Measurements from ENCODE around the gene KNDC1. TPM values are rescaled to one million over a fixed set of nuclear protein-coding genes. Genes with fewer than 3 reads are reported as not detected.

KNDC1 gene
- total and polyA plus RNA-seq, 2 of the 4 experiments (the other 2 are of a cell fraction) = 0.18 to 1.1 TPM

GRCh38 chr10:133203652-133204195, 43.7 kb downstream of the KNDC1 start:
- Histone ChIP-seq H3K27ac (ENCODE audit: insufficient read depth, low read length) (no peak overlapping the region), H3K4ac (ENCODE audit: low read depth, low read length) (no peak overlapping the region), H2BK5ac (ENCODE audit: low read depth, low read length, poor library complexity, severe bottlenecking) (no peak overlapping the region), H3K4me2 (ENCODE audit: low read depth, low read length) (no peak overlapping the region), H3K18ac (ENCODE audit: low read depth, low read length) (no peak overlapping the region), H4K91ac (ENCODE audit: insufficient read depth, low read depth, low read length) (no peak overlapping the region), H3K36me3 (ENCODE audit: control insufficient read depth, insufficient read depth, low read length) (no peaks in the 10 kb centered on the region), H4K5ac (ENCODE audit: low read depth, low read length) (no peak overlapping the region), H4K20me1 (ENCODE audit: insufficient read depth, low read length) (no peaks in the 10 kb centered on the region), H2AK5ac (ENCODE audit: low read depth, low read length) (no peak overlapping the region), H2BK15ac (ENCODE audit: low read depth, low read length) (no peak overlapping the region), H3K79me1 (ENCODE audit: low read depth in 1 of 2, low read length in 2 of 2) (no peaks in the 10 kb centered on the region), H3K9me1 (ENCODE audit: insufficient read depth, low read length) (no peaks in the 10 kb centered on the region), H4K8ac (ENCODE audit: low read depth in 2 of 2, low read length in 2 of 2) (no peak overlapping the region), H2AK9ac (replicated peaks; ENCODE audit: low read depth, low read length, poor library complexity) (no peak overlapping the region), H2BK20ac (ENCODE audit: low read depth, low read length) (no peak overlapping the region), H3K27me3 (ENCODE audit: control insufficient read depth, insufficient read depth, low read length) (no peaks in the 10 kb centered on the region), H3K4me1 (ENCODE audit: control insufficient read depth, insufficient read depth, low read length) (no peaks in the 10 kb centered on the region), H3K4me3 (ENCODE audit: insufficient read depth, low read depth, low read length) (no peak overlapping the region), H3K56ac (ENCODE audit: extremely low read depth, insufficient read depth, low read length) (no peak overlapping the region), H3K9ac (ENCODE audit: low read depth, low read length) (no peak overlapping the region), H3K9me3 (ENCODE audit: control insufficient read depth, insufficient read depth, low read length) (no peaks in the 10 kb centered on the region), H2BK120ac (ENCODE audit: low read depth, low read length) (no peak overlapping the region), H3K23ac (ENCODE audit: low read depth, low read length) (no peak overlapping the region), H2AFZ (replicated peaks; ENCODE audit: low read length, poor library complexity) (no peak overlapping the region), H3K14ac (replicated peaks; ENCODE audit: low read depth, low read length) (no peak overlapping the region)
- TF ChIP-seq, protein P1, sequence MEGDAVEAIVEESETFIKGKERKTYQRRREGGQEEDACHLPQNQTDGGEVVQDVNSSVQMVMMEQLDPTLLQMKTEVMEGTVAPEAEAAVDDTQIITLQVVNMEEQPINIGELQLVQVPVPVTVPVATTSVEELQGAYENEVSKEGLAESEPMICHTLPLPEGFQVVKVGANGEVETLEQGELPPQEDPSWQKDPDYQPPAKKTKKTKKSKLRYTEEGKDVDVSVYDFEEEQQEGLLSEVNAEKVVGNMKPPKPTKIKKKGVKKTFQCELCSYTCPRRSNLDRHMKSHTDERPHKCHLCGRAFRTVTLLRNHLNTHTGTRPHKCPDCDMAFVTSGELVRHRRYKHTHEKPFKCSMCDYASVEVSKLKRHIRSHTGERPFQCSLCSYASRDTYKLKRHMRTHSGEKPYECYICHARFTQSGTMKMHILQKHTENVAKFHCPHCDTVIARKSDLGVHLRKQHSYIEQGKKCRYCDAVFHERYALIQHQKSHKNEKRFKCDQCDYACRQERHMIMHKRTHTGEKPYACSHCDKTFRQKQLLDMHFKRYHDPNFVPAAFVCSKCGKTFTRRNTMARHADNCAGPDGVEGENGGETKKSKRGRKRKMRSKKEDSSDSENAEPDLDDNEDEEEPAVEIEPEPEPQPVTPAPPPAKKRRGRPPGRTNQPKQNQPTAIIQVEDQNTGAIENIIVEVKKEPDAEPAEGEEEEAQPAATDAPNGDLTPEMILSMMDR (conservative IDR thresholded peaks at IDR 0.05; ENCODE audit: low read depth, low read length) = no peak
- TF ChIP-seq BHLHE40 (IDR thresholded peaks at IDR 0.05; ENCODE audit: low read depth, low read length) = no peak
- TF ChIP-seq RFX5 (IDR thresholded peaks at IDR 0.05; ENCODE audit: low read depth, low read length) = no peak
- no peak for TF ChIP-seq CHD1 (IDR thresholded peaks at IDR 0.05; ENCODE audit: low read depth, low read length)
- TF ChIP-seq RCOR1 (IDR thresholded peaks at IDR 0.05; ENCODE audit: insufficient replicate concordance, low read length) = no peak
- TF ChIP-seq MXI1 (IDR thresholded peaks at IDR 0.05; ENCODE audit: borderline replicate concordance, low read depth, low read length) = no peak
- TF ChIP-seq FOS (IDR thresholded peaks at IDR 0.05; ENCODE audit: low read depth, low read length) = no peak
- TF ChIP-seq CEBPB (IDR thresholded peaks at IDR 0.05; ENCODE audit: low read depth, low read length) = no peak
- no peak for TF ChIP-seq NFE2L2 (IDR thresholded peaks at IDR 0.05; ENCODE audit: low read depth, low read length)
- TF ChIP-seq, protein P2, sequence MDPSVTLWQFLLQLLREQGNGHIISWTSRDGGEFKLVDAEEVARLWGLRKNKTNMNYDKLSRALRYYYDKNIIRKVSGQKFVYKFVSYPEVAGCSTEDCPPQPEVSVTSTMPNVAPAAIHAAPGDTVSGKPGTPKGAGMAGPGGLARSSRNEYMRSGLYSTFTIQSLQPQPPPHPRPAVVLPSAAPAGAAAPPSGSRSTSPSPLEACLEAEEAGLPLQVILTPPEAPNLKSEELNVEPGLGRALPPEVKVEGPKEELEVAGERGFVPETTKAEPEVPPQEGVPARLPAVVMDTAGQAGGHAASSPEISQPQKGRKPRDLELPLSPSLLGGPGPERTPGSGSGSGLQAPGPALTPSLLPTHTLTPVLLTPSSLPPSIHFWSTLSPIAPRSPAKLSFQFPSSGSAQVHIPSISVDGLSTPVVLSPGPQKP (IDR thresholded peaks at IDR 0.05; ENCODE audit: borderline replicate concordance, low read depth, low read length) = no peak
- no peak for TF ChIP-seq POLR2A (IDR thresholded peaks at IDR 0.05; ENCODE audit: low read depth, low read length)
- TF ChIP-seq MAFK (IDR thresholded peaks at IDR 0.05; ENCODE audit: low read depth, low read length) = no peak
- no peak for TF ChIP-seq USF2 (IDR thresholded peaks at IDR 0.05; ENCODE audit: low read depth, low read length)
- TF ChIP-seq SMC3 (IDR thresholded peaks at IDR 0.05; ENCODE audit: low read depth, low read length) = no peak
- TF ChIP-seq MAZ (IDR thresholded peaks at IDR 0.05; ENCODE audit: borderline replicate concordance, low read depth, low read length) = no peak
- TF ChIP-seq RAD21 (IDR thresholded peaks at IDR 0.05; ENCODE audit: low read length) = no peak
- dilution Hi-C loops (cut with HindIII; ENCODE audit: low sequenced_read_pairs, unreplicated experiment) (no loop called here), in situ Hi-C loops (cut with MboI; ENCODE audit: low sequenced_read_pairs) (no loop called here), intact Hi-C loops (cut with micrococcal nuclease) (no loop called here)
- POLR2A ChIA-PET (ENCODE audit: unreplicated experiment) = no interaction called here
- DNase-seq = no peak
- WGBS, 2 experiments (ENCODE audit: extremely low coverage in 2 of 2, insufficient read length in 1 of 2) = 92% methylated on average over 21 of the region's 31 CpGs; no CpG with 5 or more reads in 1 of the 2 experiments
- no TSS peak for BruUV-seq (replicated peaks)
- ATAC-seq (ENCODE audit: low read depth) = no peak
- CTCF ChIA-PET = no interaction called here
